Measurements from ENCODE around the gene PARP16. TPM values are rescaled to one million over a fixed set of nuclear protein-coding genes. Genes with fewer than 3 reads are reported as not detected.
"Not testable (repeated sequence)": the region's sequence is repeated elsewhere in the genome, so short reads cannot be mapped to it uniquely, and the experiment has no call there.

The PARP16 gene
- total RNA-seq, 2 donors from 2014 or later = 19.8 to 22.0 TPM

- not testable (repeated sequence) for H3K4me3 Mint-ChIP-seq, H3K9me3 Mint-ChIP-seq, H3K27ac Mint-ChIP-seq, H3K27me3 Mint-ChIP-seq
- Mint-ChIP-seq H3K4me1 (peaks cover 10% of the 10 kb centered on the region), H3K36me3 (ENCODE audit: low read depth) (peaks cover 29% of the 10 kb centered on the region)
- ATAC-seq (replicated peaks) = peak; percentile 48
Measured at GRCh38 chr15:65270811-65271545, 15.7 kb downstream of the PARP16 start.

GRCh38 chr15:65268411-65268810 lies 18.3 kb downstream of the PARP16 start:
- no peaks in the 10 kb centered on the region for H3K4me1 Mint-ChIP-seq
- no peak overlapping the region for H3K27ac Mint-ChIP-seq
- H3K36me3 Mint-ChIP-seq (ENCODE audit: low read depth) = peaks cover 31% of the 10 kb centered on the region
- H3K27me3 Mint-ChIP-seq = no peaks in the 10 kb centered on the region
- ATAC-seq (replicated peaks) = no peak
- H3K9me3 Mint-ChIP-seq = no peaks in the 10 kb centered on the region
- no peak overlapping the region for H3K4me3 Mint-ChIP-seq

- no peak for ATAC-seq (replicated peaks)
- no peaks in the 10 kb centered on the region for H3K4me1 Mint-ChIP-seq
- H3K4me3 Mint-ChIP-seq = no peak overlapping the region
- no peak overlapping the region for H3K27ac Mint-ChIP-seq
- peaks cover 50% of the 10 kb centered on the region for H3K36me3 Mint-ChIP-seq (ENCODE audit: low read depth)
- H3K27me3 Mint-ChIP-seq = no peaks in the 10 kb centered on the region
- H3K9me3 Mint-ChIP-seq = no peaks in the 10 kb centered on the region
Measured at GRCh38 chr15:65266469-65266868, 20.2 kb downstream of the PARP16 start.

- Mint-ChIP-seq H3K4me1 (no peaks in the 10 kb centered on the region), H3K27ac (no peak overlapping the region), H3K4me3 (no peak overlapping the region), H3K36me3 (ENCODE audit: low read depth) (peaks cover 56% of the 10 kb centered on the region), H3K27me3 (no peaks in the 10 kb centered on the region), H3K9me3 (no peaks in the 10 kb centered on the region)
- ATAC-seq (replicated peaks) = no peak
Measured at GRCh38 chr15:65264863-65265430, 21.7 kb downstream of the PARP16 start.

- Mint-ChIP-seq H3K36me3 (ENCODE audit: low read depth) (peaks cover 67% of the 10 kb centered on the region), H3K9me3 (no peaks in the 10 kb centered on the region), H3K4me1 (no peaks in the 10 kb centered on the region), H3K27ac (no peak overlapping the region), H3K4me3 (no peak overlapping the region), H3K27me3 (no peaks in the 10 kb centered on the region)
- ATAC-seq (replicated peaks) = no peak
Measured at GRCh38 chr15:65263313-65263712, 23.4 kb downstream of the PARP16 start.

GRCh38 chr15:65260968-65261367 lies 25.7 kb downstream of the PARP16 start:
- no peaks in the 10 kb centered on the region for H3K27me3 Mint-ChIP-seq
- H3K4me1 Mint-ChIP-seq = no peaks in the 10 kb centered on the region
- peaks cover 76% of the 10 kb centered on the region for H3K36me3 Mint-ChIP-seq (ENCODE audit: low read depth)
- no peak for ATAC-seq (replicated peaks)
- H3K27ac Mint-ChIP-seq = no peak overlapping the region
- no peaks in the 10 kb centered on the region for H3K9me3 Mint-ChIP-seq
- no peak overlapping the region for H3K4me3 Mint-ChIP-seq

- Mint-ChIP-seq H3K4me3 (no peak overlapping the region), H3K9me3 (no peaks in the 10 kb centered on the region), H3K36me3 (ENCODE audit: low read depth) (peaks cover 78% of the 10 kb centered on the region), H3K27ac (no peak overlapping the region), H3K27me3 (no peaks in the 10 kb centered on the region), H3K4me1 (no peaks in the 10 kb centered on the region)
- no peak for ATAC-seq (replicated peaks)
Measured at GRCh38 chr15:65259367-65259797, 27.3 kb downstream of the PARP16 start.

- no peaks in the 10 kb centered on the region for H3K27me3 Mint-ChIP-seq
- peaks cover 78% of the 10 kb centered on the region for H3K36me3 Mint-ChIP-seq (ENCODE audit: low read depth)
- H3K4me1 Mint-ChIP-seq = no peaks in the 10 kb centered on the region
- no peak overlapping the region for H3K4me3 Mint-ChIP-seq
- ATAC-seq (replicated peaks) = no peak
- H3K27ac Mint-ChIP-seq = no peak overlapping the region
- H3K9me3 Mint-ChIP-seq = no peaks in the 10 kb centered on the region
Measured at GRCh38 chr15:65258375-65259262, 28.1 kb downstream of the PARP16 start.

GRCh38 chr15:65255486-65256140 lies 31.1 kb downstream of the PARP16 start:
- Mint-ChIP-seq H3K27ac (no peak overlapping the region), H3K27me3 (no peaks in the 10 kb centered on the region), H3K4me3 (no peak overlapping the region), H3K9me3 (no peaks in the 10 kb centered on the region), H3K4me1 (no peaks in the 10 kb centered on the region), H3K36me3 (ENCODE audit: low read depth) (peaks cover 49% of the 10 kb centered on the region)
- ATAC-seq (replicated peaks) = no peak

GRCh38 chr15:65254758-65255157 lies 31.9 kb downstream of the PARP16 start:
- H3K27me3 Mint-ChIP-seq = no peaks in the 10 kb centered on the region
- peaks cover 40% of the 10 kb centered on the region for H3K36me3 Mint-ChIP-seq (ENCODE audit: low read depth)
- no peaks in the 10 kb centered on the region for H3K4me1 Mint-ChIP-seq
- ATAC-seq (replicated peaks) = no peak
- H3K9me3 Mint-ChIP-seq = no peaks in the 10 kb centered on the region
- no peak overlapping the region for H3K27ac Mint-ChIP-seq
- no peak overlapping the region for H3K4me3 Mint-ChIP-seq

GRCh38 chr15:65254356-65254755 lies 32.3 kb downstream of the PARP16 start:
- Mint-ChIP-seq H3K27ac (no peak overlapping the region), H3K27me3 (no peaks in the 10 kb centered on the region), H3K36me3 (ENCODE audit: low read depth) (peaks cover 36% of the 10 kb centered on the region), H3K4me1 (peaks cover 3% of the 10 kb centered on the region), H3K4me3 (no peak overlapping the region), H3K9me3 (no peaks in the 10 kb centered on the region)
- ATAC-seq (replicated peaks) = no peak

GRCh38 chr15:65249641-65250040 lies 37.0 kb downstream of the PARP16 start:
- Mint-ChIP-seq H3K36me3 (ENCODE audit: low read depth) (peaks cover 12% of the 10 kb centered on the region), H3K9me3 (no peaks in the 10 kb centered on the region), H3K27me3 (no peaks in the 10 kb centered on the region), H3K27ac (peak overlapping the region; percentile 65), H3K4me3 (peak overlapping the region; percentile 22), H3K4me1 (peaks cover 6% of the 10 kb centered on the region)
- peak; percentile 100 for ATAC-seq (replicated peaks)

- ATAC-seq (replicated peaks) = no peak
- no peak overlapping the region for H3K27ac Mint-ChIP-seq
- H3K4me1 Mint-ChIP-seq = peaks cover 6% of the 10 kb centered on the region
- H3K9me3 Mint-ChIP-seq = no peaks in the 10 kb centered on the region
- no peaks in the 10 kb centered on the region for H3K27me3 Mint-ChIP-seq
- peaks cover 12% of the 10 kb centered on the region for H3K36me3 Mint-ChIP-seq (ENCODE audit: low read depth)
- H3K4me3 Mint-ChIP-seq = no peak overlapping the region
Measured at GRCh38 chr15:65248511-65249255, 38.0 kb downstream of the PARP16 start.

- peaks cover 6% of the 10 kb centered on the region for H3K4me1 Mint-ChIP-seq
- no peaks in the 10 kb centered on the region for H3K27me3 Mint-ChIP-seq
- no peak overlapping the region for H3K4me3 Mint-ChIP-seq
- peaks cover 12% of the 10 kb centered on the region for H3K36me3 Mint-ChIP-seq (ENCODE audit: low read depth)
- H3K9me3 Mint-ChIP-seq = no peaks in the 10 kb centered on the region
- no peak for ATAC-seq (replicated peaks)
- peak overlapping the region; percentile 26 for H3K27ac Mint-ChIP-seq
Measured at GRCh38 chr15:65246939-65247338, 39.7 kb downstream of the PARP16 start.
